ENCODE results near the gene RXRG.
"Not testable (repeated sequence)": the region's sequence is repeated elsewhere in the genome, so short reads cannot be mapped to it uniquely, and the experiment has no call there.

RXRG gene

GRCh38 chr1:165444897-165445370 lies at the start of gene RXRG:
Gene RXRG (minus strand): TSS chr1:165445126. CDS start chr1:165444893, 233 bp downstream.
- no peak for DNase-seq

DNA sequence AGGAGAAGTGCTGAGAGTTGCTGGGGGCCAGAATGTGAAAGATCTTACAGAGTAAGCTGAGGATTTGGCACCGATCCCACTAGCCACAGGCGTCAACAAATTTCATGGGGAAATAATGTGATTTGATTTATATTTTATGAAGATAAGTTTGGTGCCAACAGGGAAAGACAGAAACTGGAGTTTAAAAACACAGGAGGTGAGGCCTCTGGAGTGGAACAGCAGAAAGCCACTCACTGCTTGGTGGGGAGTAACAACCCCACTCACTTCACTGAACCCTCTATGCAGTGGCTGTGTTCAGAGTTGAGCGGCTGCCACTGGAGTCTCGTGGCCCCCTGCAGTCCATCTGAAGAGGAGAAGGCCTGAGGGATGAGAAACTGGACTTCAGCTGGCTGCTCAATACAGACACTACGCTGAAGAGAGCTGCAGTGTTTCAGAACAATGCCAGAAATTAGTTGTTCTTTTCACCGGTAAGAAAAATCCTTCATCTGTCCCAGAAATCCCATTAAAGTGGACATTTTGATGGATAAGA lies 48.0 kb upstream of the RXRG start:
- DNase-seq, result no peak

DNA sequence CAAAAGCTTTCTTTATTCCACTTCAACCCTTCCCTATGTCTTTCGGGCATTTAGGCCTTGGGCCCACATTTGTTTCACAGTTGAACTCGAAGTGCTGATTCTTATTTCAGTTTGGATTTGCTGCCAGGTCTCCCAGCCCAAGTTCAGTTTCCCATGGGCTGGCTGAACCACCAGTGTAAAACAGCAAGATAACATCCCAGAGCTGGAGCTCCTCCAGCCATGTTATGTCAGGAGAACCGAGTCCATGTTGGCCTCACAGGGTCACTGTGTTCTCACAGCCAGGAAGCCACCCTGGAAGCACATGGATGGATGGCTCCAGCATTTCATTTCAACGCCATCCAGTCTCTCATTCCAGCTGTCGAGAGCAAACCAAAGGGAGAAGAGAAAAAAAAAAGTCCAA lies 45.2 kb upstream of the RXRG start:
- no peak for DNase-seq

- DNase-seq, result no peak
Measured at GRCh38 chr1:165487921-165488320, 43.0 kb upstream of the RXRG start.

DNA sequence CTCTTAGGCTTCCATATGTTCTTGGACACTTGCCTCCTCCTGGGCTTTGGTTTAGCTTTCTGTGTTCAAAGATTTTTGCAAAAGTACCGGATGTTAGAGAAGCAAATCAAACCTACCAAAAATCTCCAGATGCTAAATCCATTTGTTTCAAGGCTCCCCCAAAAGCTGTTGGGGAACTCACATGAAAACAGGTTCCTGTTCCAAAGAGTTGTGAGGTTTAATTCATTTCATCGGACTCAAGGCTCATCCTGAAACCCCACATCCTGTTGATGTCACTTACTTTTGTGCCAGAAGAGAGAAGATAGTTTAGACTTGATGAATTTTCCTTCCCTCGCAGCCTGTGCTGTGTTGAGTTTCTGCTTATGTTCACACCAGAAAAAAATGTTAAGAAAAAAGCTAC lies 41.7 kb upstream of the RXRG start:
- DNase-seq, result no peak

GRCh38 chr1:165485716-165486115 lies 40.8 kb upstream of the RXRG start:
- no peak for DNase-seq

DNA sequence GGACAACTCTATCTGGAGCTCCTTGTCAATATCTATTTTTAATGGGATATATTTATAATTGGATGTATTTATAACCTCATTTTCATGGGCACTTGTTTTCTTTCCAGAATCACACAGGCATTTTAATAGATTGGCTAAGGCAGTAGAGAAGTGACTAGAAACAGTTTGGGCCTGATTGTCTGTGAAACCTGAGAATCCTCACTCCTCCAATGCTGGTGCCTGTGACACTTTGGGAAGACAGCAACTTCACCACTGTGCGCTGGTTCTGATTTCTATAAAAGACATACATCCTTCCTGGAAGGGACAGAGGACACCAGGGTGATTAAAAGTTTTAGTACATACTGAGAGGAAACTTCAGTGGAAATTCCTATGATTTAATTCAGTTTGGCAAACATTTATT lies 39.6 kb upstream of the RXRG start:
- DNase-seq, result no peak

DNA sequence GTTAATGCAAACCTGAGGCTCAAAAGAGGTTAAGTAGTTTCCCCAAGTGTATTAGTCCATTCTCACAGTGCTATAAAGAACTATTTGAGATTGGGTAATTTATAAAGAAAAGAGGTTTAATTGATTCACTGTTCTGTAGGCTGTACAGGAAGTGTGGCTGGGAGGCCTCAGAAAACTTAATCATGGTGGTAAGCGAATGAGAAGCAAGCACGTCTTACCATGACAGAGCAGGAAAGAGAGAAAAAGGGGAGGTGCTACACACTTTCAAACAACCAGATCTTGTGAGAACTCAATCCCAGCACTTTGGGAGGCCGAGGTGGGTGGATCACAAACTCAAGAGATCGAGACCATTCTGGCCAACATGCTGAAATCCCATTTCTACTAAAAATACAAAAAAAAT lies 38.5 kb upstream of the RXRG start:
- DNase-seq, result no peak

DNA sequence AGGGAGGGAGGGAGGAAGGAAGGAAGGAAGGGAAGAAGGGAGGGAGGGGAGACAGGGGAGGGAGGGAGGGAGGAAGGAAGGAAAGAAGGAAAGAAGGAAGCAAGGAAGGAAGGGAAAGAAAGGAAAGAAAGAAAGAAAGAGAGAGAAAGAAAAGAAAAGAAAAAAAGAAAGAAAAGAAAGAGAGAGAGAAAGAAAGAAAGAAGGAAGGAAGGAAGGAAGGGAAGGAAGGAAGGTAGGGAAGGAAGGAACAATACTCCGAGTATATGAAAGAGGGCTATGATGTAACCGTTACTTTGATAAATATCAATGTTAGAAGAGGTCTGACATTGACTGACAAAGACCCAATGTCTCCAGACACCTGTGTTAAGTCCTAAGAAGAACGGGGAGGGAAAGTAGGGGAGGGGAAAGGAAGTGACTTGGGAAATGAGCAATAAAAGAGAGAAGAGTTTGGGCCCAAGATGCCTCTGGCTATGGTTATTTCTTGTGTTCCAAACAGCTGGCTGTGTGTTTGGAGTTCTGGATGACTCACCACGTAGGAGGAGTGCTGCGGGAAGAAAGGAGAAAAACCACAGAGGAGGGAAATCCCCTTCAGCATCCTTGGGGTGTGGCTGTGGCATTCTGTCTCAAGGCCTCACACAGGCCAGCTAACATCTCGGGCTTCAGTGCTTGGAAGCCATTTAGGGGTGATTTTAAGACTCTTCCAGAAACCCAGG lies 37.0 kb upstream of the RXRG start:
- DNase-seq, result no peak

DNA sequence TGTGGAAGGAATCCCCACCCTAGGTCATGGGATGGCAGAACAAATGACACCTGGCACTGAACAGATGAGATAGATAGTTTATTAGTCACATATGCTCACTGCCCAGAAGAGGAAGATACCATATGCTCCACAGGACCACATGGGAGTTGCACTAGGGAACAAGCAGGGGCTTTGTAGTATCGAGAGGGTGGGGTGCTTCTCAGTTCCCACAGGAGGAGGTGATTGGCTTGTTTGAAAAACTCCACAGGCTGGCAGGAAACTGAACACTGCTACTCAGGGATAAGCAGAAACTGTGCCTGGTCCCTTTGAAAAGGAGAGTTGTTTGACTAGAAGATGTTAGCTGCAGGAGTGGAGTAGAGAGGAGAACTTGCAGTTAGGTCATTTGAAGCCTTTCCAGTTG lies 31.9 kb upstream of the RXRG start:
- no peak for DNase-seq

- DNase-seq, result no peak
Measured at GRCh38 chr1:165474196-165474595, 29.3 kb upstream of the RXRG start.

DNA sequence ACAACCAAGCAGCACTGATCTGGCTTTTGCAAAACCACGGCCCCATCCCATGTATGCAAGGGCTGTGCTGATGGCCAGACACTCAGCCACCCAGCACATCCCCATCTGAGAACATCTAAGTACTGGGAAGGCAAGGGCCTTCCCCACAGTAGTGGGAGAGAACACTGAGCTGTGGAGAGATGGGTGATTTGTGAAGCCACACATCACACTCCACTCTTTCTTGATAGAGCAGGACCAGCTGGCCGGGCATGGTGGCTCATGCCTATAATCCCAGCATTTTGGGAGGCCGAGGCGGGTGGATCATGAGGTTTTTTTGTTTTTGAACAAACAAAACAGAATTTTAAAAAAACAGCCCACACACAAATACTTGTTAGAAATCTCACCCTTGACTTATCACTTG lies 28.2 kb upstream of the RXRG start:
- no peak for DNase-seq

GRCh38 chr1:165468726-165469249 lies 23.9 kb upstream of the RXRG start:
- DNase-seq, result no peak

- DNase-seq, result no peak
Measured at GRCh38 chr1:165468253-165468652, 23.3 kb upstream of the RXRG start.

DNA sequence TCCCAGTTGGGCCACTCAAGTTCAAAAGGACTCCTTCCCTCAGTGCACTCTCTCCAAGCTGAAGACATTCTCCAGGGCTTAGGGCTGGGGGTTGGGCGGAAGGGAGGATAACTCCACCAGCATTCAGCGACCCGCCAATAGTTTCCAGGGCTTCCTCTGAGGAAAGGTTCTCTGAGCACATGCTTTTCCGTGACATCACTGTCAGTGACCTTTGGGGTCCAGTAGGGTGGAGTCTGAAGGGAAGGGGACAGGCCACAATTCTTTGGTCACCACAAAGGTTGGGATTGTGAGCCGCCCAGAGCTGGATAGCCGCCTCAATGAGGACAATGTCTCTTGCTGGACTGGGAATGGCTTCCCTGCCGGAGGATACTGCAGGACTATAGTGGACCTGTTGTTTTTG lies 22.8 kb upstream of the RXRG start:
- no peak for DNase-seq

DNA sequence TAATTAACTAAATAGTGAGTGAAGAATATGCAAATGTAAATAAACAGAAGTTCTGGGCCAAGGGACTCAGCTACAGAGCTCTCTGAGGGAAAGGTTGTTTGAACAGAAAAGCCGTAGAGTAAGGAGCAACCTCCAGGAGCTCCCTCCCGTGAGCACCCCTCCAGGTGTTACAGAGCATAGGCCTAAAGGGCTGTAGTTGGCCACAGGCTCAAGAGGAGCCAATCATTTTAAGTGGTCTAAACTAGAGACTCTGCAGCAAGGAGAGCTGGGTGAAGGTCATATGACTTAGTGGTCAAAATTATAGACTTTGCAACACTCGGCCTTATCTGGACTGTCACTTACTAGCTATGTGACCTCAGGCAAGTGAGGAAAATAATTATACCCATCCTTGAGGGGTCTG lies 19.1 kb upstream of the RXRG start:
- no peak for DNase-seq

GRCh38 chr1:165459683-165460082 lies 14.8 kb upstream of the RXRG start:
- DNase-seq, result not testable (repeated sequence)

GRCh38 chr1:165456861-165457260 lies 11.9 kb upstream of the RXRG start:
- DNase-seq, result no peak

DNA sequence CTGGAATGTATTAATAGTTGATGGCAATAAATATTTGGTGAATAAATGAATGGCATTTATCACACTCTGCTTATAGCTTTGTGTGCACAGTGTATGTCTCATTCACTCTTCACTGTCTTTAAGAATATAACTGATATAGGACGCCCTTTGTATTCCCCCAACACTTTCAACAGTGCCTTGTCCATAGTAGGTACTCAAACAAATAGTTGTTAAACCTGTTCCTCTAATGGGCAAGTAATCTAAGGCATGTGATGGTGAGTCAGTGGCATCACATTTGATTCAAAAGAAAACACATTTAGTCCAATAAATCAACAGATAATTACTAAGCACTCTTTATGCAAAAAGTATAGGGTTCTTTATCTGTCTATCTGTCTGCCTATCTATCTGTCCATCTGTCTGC lies 11.2 kb upstream of the RXRG start:
- no peak for DNase-seq

GRCh38 chr1:165455111-165455510 lies 10.2 kb upstream of the RXRG start:
- no peak for DNase-seq

DNA sequence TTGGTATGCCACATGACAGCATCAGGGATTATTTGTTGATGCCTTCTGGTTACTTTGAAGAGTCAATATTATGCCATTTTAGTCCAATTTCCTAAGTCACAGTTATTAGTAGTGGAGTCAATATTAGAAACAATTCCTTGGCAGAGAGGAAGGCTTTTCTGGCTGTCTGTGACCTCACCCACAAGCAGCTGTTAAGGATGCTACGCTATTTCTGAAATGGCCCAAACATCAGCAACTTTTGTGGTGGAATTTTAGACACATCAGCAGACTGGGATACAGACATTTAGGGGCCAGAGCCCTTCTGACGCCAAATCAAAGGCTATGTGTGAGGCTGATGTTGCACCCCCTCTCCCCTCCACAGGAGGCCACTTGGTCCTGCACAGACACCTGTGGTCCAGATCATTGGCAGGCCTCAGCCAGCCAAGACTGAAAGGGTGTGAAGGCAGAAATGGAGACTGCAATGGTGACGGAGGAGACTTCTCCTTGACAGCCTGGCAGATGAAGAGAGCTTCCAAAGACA lies 9.2 kb upstream of the RXRG start:
- DNase-seq, result no peak

- no peak for DNase-seq
Measured at GRCh38 chr1:165452336-165453130, 7.6 kb upstream of the RXRG start.

- DNase-seq, result no peak
Measured at GRCh38 chr1:165451691-165452090, 6.8 kb upstream of the RXRG start.

DNA sequence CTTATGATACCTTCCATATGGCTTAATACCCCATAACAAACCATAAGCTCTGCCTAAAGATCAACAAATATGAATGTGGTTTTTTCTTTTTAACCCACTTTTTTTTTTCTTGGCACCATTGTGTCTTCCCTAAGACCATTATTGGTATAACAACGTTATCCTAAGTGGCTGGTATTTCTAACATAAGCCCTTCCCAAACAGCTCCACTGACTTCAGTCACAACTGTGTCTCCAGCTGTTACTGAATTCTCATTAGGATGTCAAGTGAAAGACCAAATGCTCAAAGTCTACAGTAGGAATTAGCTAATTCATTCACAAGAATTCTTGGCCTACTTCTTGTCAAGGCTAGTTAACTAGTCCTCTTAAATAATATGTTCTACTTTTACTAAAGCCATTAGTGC lies 4.2 kb upstream of the RXRG start:
- no peak for DNase-seq
